Stimulated activated naive CD8-positive, alpha-beta T cell treated with anti-CD3 and anti-CD28 coated beads, Interleukin-15, Interleukin-2, amounts not matched to agents 100 ng/mL and 50 ng/mL, for 24 hours (primary cell): ENCODE data around the gene DLG1.
"Not testable (repeated sequence)": the region's sequence is repeated elsewhere in the genome, so short reads cannot be mapped to it uniquely, and the experiment has no call there.

Source experiments
- H3K27ac Mint-ChIP-seq: one replicate; pipeline ENCODE4 v1.8.0; 2021; ENCODE audit warnings: mild to moderate bottlenecking, mixed read lengths
- H3K27me3 Mint-ChIP-seq: one replicate; pipeline ENCODE4 v1.8.0; 2021; ENCODE audit warnings: mixed read lengths
- H3K36me3 Mint-ChIP-seq: one replicate; pipeline ENCODE4 v1.8.0; 2021; ENCODE audit warnings: low read depth, mixed read lengths
- H3K4me1 Mint-ChIP-seq: one replicate; pipeline ENCODE4 v1.8.0; 2021; ENCODE audit warnings: low read depth, mixed read lengths
- H3K4me3 Mint-ChIP-seq: one replicate; pipeline ENCODE4 v1.8.0; 2021; ENCODE audit warnings: mild to moderate bottlenecking, mixed read lengths
- H3K9me3 Mint-ChIP-seq: one replicate; pipeline ENCODE4 v1.8.0; 2021; ENCODE audit warnings: mixed read lengths

DLG1 gene

GRCh38 chr3:197283045-197283444 lies 15.4 kb downstream of the DLG1 start:
- Mint-ChIP-seq H3K4me1 (peaks cover 14% of the 10 kb centered on the region), H3K27ac (no peak overlapping the region), H3K27me3 (no peaks in the 10 kb centered on the region), H3K9me3 (no peaks in the 10 kb centered on the region), H3K36me3 (peaks cover 69% of the 10 kb centered on the region), H3K4me3 (no peak overlapping the region)

- Mint-ChIP-seq H3K4me3 (no peak overlapping the region), H3K27ac (no peak overlapping the region), H3K9me3 (no peaks in the 10 kb centered on the region), H3K36me3 (peaks cover 70% of the 10 kb centered on the region), H3K4me1 (peaks cover 14% of the 10 kb centered on the region), H3K27me3 (no peaks in the 10 kb centered on the region)
Observed at GRCh38 chr3:197281849-197282248, 16.6 kb downstream of the DLG1 start.

- Mint-ChIP-seq H3K27me3 (no peaks in the 10 kb centered on the region), H3K4me1 (peaks cover 18% of the 10 kb centered on the region), H3K4me3 (no peak overlapping the region), H3K36me3 (peaks cover 65% of the 10 kb centered on the region), H3K27ac (no peak overlapping the region), H3K9me3 (no peaks in the 10 kb centered on the region)
Observed at GRCh38 chr3:197280156-197280555, 18.3 kb downstream of the DLG1 start.

- H3K9me3 Mint-ChIP-seq, result no peaks in the 10 kb centered on the region
- no peak overlapping the region for H3K4me3 Mint-ChIP-seq
- no peak overlapping the region for H3K27ac Mint-ChIP-seq
- H3K27me3 Mint-ChIP-seq, result no peaks in the 10 kb centered on the region
- H3K36me3 Mint-ChIP-seq, result peaks cover 64% of the 10 kb centered on the region
- H3K4me1 Mint-ChIP-seq, result peaks cover 28% of the 10 kb centered on the region
Observed at GRCh38 chr3:197278933-197279332, 19.5 kb downstream of the DLG1 start.

GRCh38 chr3:197276808-197277207 lies 21.6 kb downstream of the DLG1 start:
- H3K4me3 Mint-ChIP-seq, H3K27me3 Mint-ChIP-seq, H3K9me3 Mint-ChIP-seq, H3K27ac Mint-ChIP-seq: not testable (repeated sequence)
- Mint-ChIP-seq H3K36me3 (peaks cover 68% of the 10 kb centered on the region), H3K4me1 (peaks cover 34% of the 10 kb centered on the region)

GRCh38 chr3:197270558-197271317 lies 27.7 kb downstream of the DLG1 start:
- Mint-ChIP-seq H3K36me3 (peaks cover 51% of the 10 kb centered on the region), H3K27me3 (no peaks in the 10 kb centered on the region), H3K4me1 (peaks cover 46% of the 10 kb centered on the region), H3K27ac (no peak overlapping the region), H3K9me3 (no peaks in the 10 kb centered on the region), H3K4me3 (no peak overlapping the region)

- Mint-ChIP-seq H3K4me3 (no peak overlapping the region), H3K9me3 (no peaks in the 10 kb centered on the region), H3K27ac (no peak overlapping the region), H3K36me3 (peaks cover 43% of the 10 kb centered on the region), H3K4me1 (peaks cover 37% of the 10 kb centered on the region), H3K27me3 (no peaks in the 10 kb centered on the region)
Observed at GRCh38 chr3:197269024-197269423, 29.4 kb downstream of the DLG1 start.

- H3K27me3 Mint-ChIP-seq, result no peaks in the 10 kb centered on the region
- H3K27ac Mint-ChIP-seq, result no peak overlapping the region
- H3K4me1 Mint-ChIP-seq, result peaks cover 34% of the 10 kb centered on the region
- no peaks in the 10 kb centered on the region for H3K9me3 Mint-ChIP-seq
- H3K4me3 Mint-ChIP-seq, result no peak overlapping the region
- peaks cover 40% of the 10 kb centered on the region for H3K36me3 Mint-ChIP-seq
Observed at GRCh38 chr3:197268294-197268693, 30.1 kb downstream of the DLG1 start.

GRCh38 chr3:197266331-197266730 lies 32.1 kb downstream of the DLG1 start:
- Mint-ChIP-seq H3K27ac (no peak overlapping the region), H3K4me1 (peaks cover 32% of the 10 kb centered on the region), H3K9me3 (no peaks in the 10 kb centered on the region), H3K36me3 (peaks cover 26% of the 10 kb centered on the region), H3K27me3 (no peaks in the 10 kb centered on the region), H3K4me3 (no peak overlapping the region)

GRCh38 chr3:197262709-197263108 lies 35.7 kb downstream of the DLG1 start:
- no peaks in the 10 kb centered on the region for H3K9me3 Mint-ChIP-seq
- no peak overlapping the region for H3K27ac Mint-ChIP-seq
- peaks cover 18% of the 10 kb centered on the region for H3K36me3 Mint-ChIP-seq
- H3K4me3 Mint-ChIP-seq, result no peak overlapping the region
- no peaks in the 10 kb centered on the region for H3K27me3 Mint-ChIP-seq
- H3K4me1 Mint-ChIP-seq, result peaks cover 54% of the 10 kb centered on the region

- Mint-ChIP-seq H3K27ac (peak overlapping the region; percentile 26), H3K4me3 (no peak overlapping the region), H3K4me1 (peaks cover 60% of the 10 kb centered on the region), H3K36me3 (peaks cover 11% of the 10 kb centered on the region), H3K9me3 (no peaks in the 10 kb centered on the region), H3K27me3 (no peaks in the 10 kb centered on the region)
Observed at GRCh38 chr3:197261164-197261509, 37.3 kb downstream of the DLG1 start.

- peaks cover 62% of the 10 kb centered on the region for H3K4me1 Mint-ChIP-seq
- peaks cover 11% of the 10 kb centered on the region for H3K36me3 Mint-ChIP-seq
- H3K27me3 Mint-ChIP-seq, result no peaks in the 10 kb centered on the region
- no peak overlapping the region for H3K4me3 Mint-ChIP-seq
- peak overlapping the region; percentile 26 for H3K27ac Mint-ChIP-seq
- no peaks in the 10 kb centered on the region for H3K9me3 Mint-ChIP-seq
Observed at GRCh38 chr3:197260491-197261163, 37.8 kb downstream of the DLG1 start.

GRCh38 chr3:197259096-197259495 lies 39.3 kb downstream of the DLG1 start:
- H3K4me3 Mint-ChIP-seq, result no peak overlapping the region
- no peaks in the 10 kb centered on the region for H3K27me3 Mint-ChIP-seq
- H3K27ac Mint-ChIP-seq, result no peak overlapping the region
- peaks cover 73% of the 10 kb centered on the region for H3K4me1 Mint-ChIP-seq
- peaks cover 9% of the 10 kb centered on the region for H3K36me3 Mint-ChIP-seq
- H3K9me3 Mint-ChIP-seq, result no peaks in the 10 kb centered on the region

GRCh38 chr3:197258168-197258755 lies 40.1 kb downstream of the DLG1 start:
- no peaks in the 10 kb centered on the region for H3K27me3 Mint-ChIP-seq
- H3K9me3 Mint-ChIP-seq, result no peaks in the 10 kb centered on the region
- peaks cover 81% of the 10 kb centered on the region for H3K4me1 Mint-ChIP-seq
- no peak overlapping the region for H3K4me3 Mint-ChIP-seq
- peaks cover 9% of the 10 kb centered on the region for H3K36me3 Mint-ChIP-seq
- H3K27ac Mint-ChIP-seq, result no peak overlapping the region

- peaks cover 87% of the 10 kb centered on the region for H3K4me1 Mint-ChIP-seq
- peaks cover 10% of the 10 kb centered on the region for H3K36me3 Mint-ChIP-seq
- no peaks in the 10 kb centered on the region for H3K27me3 Mint-ChIP-seq
- H3K9me3 Mint-ChIP-seq, result no peaks in the 10 kb centered on the region
- H3K4me3 Mint-ChIP-seq, result no peak overlapping the region
- no peak overlapping the region for H3K27ac Mint-ChIP-seq
Observed at GRCh38 chr3:197257711-197258110, 40.7 kb downstream of the DLG1 start.
